GM18907 (cell line): Measurements from ENCODE around the gene ST6GALNAC4.

Experiments
- ATAC-seq: cut with Tn5 transposase; IDR thresholded peaks from one replicate; pipeline ENCODE4 v1.9.1; 2021; ENCODE audit warnings: mild to moderate bottlenecking, moderate library complexity; ENCODE audit not compliant: unreplicated experiment

ST6GALNAC4 gene, protein sequence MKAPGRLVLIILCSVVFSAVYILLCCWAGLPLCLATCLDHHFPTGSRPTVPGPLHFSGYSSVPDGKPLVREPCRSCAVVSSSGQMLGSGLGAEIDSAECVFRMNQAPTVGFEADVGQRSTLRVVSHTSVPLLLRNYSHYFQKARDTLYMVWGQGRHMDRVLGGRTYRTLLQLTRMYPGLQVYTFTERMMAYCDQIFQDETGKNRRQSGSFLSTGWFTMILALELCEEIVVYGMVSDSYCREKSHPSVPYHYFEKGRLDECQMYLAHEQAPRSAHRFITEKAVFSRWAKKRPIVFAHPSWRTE

DNA sequence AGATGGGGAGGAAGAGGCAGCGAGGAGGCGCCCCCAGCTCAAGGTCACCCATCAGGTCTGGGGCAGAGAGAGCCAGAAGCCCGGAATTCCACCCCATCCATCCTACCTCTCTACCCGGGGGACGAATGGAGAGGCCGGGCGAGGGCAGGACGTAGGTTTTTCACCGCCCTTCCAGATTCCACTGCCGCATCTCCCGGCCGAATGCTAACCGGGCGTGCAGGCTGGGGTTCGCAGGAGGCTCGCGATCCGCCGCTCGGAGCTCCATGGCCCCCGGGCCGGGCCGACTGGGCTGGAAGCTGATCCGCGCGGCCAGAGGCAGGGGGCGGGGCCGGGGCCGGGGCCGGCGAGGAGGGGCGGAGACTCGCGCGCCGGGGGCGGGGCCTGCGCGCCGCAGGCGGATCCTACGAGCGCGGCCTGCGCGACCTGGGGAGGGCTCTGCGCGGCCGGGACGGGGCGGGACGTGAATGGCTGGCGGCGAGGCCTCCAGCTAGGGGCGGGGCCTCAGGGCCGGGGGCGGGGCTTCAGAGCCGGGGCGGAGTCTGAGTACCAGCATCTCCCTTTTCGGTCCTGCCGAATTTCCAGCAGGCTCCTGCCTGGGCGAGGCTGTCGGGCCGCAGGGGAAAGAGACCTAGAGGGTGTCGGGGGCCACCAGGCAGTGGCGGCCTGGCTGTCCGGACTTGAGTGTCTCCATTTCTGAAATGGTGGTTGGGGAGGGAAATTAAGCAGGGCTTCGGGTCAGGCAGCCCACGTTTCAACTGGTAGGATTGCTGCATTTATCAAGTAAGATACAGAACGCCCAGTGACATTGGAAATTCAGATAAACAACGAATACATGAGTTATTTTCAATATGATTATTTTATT is at the start of gene ST6GALNAC4:
ST6GALNAC4 (minus strand) TSS at position 322 of the 862 bp plus-strand sequence. CDS start 622 bp downstream, outside the sequence.
- ATAC-seq = peak; percentile 59

GRCh38 chr9:127965953-127966352 is 49.1 kb upstream of the ST6GALNAC4 start:
- ATAC-seq = no peak

DNA sequence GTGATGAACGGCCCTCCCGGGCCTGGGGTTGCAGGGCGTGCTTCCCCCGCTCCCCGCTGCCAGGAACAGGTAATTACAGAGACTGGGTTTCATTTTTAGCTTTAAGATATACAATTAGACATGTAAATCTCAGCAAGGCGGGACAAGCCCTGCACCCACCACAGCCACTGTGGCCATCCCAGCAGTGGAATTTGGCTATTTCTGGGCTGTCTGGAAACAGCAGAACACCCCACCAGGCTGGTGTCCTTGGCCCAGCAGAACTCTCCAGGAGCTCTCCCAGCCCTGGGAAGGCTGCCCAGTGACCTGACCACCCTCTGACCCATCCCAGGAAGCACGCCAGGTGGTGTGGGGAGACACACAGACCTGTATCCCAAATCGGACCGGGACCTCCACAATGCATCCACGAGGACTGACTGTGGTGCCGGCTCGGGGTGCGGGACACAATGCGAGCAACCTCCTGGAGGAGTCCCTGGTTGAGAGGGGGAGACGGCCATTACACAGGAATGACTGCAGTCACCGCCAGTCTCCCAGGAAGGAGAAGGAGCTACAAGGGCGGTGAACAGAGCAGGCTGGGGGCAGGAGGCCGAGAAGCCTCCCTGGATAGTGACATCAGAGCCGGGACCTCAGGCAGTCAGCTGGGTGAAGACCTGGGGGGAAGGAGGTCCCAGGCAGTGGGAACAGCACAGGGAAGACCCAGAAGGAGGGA is 46.7 kb upstream of the ST6GALNAC4 start:
- ATAC-seq = no peak

DNA sequence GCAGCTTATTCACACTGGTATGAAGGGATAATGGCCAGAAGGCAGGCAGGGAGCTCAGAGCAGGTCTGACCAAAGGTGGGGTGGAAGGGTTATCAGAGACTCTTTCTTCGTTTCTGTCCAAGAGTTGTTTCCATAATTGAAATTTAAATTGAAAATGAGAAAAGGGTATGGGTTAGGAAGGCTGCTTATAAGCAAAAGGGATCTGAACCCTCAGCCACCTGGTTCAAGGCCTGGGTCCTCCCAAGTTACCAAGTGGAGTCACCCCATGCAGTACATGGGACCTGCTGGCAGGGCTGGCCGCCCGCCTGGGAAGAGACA is 46.2 kb upstream of the ST6GALNAC4 start:
- no peak for ATAC-seq

DNA sequence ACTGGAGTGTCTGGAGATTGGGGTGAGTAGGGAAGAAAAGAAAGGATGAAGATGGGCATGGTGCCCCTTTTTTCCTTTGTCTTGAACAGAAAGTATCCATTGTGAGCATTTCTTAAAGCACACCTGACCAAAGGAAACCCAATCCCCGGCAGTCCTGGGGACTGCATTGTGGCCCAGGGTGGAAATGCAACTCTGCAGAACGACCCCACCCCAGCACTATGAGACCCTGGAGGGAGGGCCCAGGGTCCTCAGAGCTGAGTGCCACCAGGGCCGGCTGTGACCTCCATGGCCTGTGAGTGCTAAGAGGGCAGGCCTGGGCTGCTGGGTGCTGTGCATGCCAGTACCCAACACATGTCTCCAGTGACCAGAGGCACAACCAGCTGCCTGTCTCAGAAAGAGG is 45.4 kb upstream of the ST6GALNAC4 start:
- ATAC-seq = no peak

GRCh38 chr9:127961613-127962155 is 44.8 kb upstream of the ST6GALNAC4 start:
- no peak for ATAC-seq

DNA sequence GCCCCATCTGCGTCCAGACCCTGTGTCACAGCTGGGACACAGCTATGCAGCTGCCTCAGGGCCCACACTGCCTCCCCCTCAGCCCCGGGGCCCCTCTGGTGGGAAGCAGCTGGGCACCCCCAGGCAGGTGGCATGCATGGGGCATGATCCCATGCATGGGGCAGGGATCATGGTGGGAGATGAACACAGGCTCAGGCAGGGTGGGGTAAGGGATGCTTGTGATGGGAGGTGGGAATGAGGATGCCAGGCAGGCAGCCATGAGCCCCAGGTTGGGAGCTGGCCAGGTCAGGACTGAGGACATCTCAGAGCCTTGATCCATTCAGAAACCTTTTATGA is 44.3 kb upstream of the ST6GALNAC4 start:
- no peak for ATAC-seq

DNA sequence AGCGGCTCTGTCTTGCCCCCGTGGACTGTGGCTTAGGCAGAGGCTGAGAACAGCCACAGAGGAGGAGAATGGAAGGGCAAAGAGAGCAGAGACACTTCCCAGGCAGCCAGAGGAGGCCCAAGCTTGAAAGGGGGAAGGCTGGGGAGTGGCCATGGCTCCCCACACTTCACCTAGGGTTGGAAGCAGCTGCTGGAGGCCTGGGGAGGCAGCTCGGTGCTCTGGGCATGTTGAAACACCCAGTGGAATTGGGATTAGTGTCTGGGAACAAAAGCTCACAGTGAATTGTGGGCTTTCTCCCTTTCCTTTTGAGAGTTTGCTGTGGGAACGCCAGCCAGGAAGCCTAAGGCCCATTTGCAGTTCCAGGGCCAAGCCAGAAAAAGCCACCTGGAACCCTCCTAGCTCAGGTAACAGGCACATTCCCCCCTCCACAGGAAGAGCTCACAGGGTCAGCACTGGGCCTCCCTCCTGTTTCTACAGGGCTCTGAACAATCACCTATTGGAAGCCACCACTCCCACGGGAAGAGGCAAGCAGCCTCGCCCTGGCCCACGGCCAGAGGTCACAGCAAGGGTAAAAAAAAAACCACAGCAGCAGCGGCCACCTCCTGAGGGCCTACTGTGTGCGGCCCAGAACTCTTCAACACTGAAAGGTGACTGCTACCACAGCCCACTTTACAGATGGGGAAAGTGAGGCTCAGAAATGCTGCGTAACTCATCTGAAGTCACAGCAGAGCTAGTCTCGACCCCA is 43.7 kb upstream of the ST6GALNAC4 start:
- no peak for ATAC-seq

GRCh38 chr9:127959841-127960409 is 43.1 kb upstream of the ST6GALNAC4 start:
- no peak for ATAC-seq

- ATAC-seq = no peak
Measured at GRCh38 chr9:127959398-127959797, 42.6 kb upstream of the ST6GALNAC4 start.

DNA sequence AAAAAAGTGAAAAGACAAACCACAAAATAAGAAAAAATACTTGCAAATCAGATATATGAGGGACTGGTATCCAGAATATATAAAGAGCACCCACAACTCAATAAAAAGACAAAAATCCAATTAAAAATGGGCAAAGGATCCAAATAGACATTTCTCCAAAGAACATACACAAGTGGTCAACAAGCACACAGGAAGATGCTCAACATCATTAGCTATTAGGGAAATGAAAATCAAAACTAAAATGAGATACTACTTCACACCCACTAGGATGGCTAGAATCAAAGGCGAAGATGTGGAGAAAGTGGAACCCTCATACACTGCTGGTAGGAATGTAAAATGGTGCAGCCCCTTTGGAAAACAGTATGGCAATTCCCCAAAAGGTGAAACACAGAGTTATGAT is 41.9 kb upstream of the ST6GALNAC4 start:
- no peak for ATAC-seq

DNA sequence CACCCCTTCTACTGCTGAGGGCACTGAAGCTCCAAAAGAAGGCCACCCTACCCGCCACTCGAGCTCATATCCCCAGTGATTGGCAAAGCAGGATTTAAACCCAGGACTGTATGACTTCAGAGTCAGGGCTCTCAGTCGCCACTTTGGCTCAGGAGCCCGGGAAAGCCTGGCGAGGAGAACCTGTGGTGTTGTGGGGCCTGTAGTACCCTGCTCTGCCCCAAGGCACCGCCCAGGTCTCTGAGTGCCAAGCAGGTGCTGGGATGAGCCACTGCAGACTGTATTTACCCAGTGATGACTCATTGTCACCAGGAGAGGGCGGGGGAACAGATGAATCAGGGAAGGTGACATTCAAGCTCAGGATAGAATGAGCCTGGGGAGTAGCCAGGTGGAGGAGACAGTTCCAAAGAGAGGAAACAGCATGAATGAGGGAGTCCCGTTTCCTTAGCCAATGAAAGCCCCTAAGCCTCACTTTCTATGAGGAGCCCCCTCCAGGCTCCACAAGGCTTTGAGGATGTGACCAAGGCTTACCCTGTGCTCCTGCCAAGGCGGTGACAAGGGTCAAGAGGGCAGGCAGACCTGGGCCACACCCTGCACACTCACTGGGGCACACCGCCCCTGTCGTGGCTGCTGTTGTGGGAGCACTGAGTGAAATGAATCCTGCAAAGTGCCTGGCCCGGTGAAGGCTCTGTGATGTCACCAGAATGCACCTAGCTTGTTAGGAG is 38.6 kb upstream of the ST6GALNAC4 start:
- no peak for ATAC-seq

DNA sequence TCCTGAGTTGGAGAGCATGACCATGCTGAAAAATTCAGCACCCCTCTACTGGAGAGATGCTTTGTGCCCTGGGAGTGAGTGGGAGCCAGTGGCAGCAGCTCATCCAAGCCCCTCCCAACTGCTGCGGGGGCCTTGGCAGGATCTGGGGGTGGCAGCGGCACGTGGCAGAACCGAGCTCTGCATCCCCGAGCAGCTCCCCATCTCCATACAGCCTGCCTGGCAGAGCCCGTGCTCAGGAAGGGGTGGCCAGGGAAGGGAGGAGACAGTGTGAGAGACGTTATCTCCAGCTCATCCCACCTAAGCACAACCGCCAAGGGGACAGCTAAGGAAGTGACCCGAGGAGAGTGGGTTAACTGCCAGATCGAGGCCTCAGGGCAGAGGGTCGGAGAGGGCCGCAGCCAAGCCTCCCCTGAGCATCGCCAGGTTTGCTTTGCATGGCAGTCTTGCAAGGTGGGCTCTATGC is 38.0 kb upstream of the ST6GALNAC4 start:
- ATAC-seq = no peak

DNA sequence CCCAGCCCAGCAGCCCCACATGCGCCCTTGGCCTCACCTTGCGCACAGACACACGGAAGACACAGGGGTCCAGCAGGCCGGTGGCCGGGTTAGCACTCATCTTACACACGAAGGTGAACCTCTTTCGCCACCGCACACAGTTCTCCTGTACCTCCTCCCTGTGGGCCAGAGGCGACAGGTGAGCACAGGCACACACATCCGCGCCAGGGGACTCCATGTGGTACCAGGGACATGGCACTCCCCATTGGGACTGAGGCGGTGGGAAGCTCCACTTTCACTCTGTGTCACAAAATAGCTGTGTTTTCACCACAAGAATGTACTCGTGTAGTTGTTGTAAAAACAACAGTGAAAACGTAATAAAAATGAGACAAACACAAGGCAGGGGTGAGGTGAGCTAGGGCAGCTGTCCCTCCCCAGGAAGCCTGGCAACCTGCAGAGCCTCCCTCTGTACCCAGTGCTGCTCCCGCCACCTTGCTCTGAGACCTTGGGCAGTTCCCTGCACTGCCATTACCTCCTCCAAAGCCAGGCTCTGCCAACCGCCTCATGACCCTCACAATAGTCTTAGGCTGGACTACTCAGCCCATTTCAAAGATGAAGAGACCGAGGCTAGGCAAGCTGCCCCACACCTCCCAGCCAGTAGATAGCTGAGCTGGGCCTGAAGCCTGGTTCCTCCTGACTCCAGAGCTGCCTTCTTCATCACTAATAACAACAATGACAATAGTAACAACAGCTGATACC is 37.1 kb upstream of the ST6GALNAC4 start:
- ATAC-seq = no peak

- no peak for ATAC-seq
Measured at GRCh38 chr9:127953154-127953553, 36.3 kb upstream of the ST6GALNAC4 start.

GRCh38 chr9:127950513-127951289 is 33.9 kb upstream of the ST6GALNAC4 start:
- no peak for ATAC-seq

GRCh38 chr9:127949827-127950512 is 33.1 kb upstream of the ST6GALNAC4 start:
- ATAC-seq = no peak
